Measurements from ENCODE around the gene HMOX2. TPM values are rescaled to one million over a fixed set of nuclear protein-coding genes. Genes with fewer than 3 reads are reported as not detected.

The HMOX2 gene
- total and polyA plus RNA-seq, 2 donors from 2014 or later = 56.4 to 116 TPM

DNA sequence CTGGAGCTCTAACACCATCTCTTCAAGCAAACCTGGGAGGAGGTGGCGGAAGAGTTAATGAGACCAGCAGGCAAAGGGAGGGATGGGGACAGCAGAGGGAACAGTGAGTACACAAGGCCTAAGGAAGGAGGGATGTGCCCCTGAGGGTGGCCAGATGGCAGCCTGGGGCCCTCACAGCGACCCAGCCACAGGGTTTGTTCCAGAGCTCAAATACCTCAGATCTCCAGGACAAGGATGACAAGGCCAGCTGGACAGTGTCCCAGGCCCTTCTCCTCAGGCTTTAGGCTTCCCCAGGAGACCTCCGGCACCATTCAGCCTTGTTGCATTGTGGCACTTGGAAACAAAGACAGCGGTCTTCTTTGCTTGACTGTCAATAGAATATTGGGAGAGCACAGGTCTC is 47.5 kb downstream of the HMOX2 start:
- intact Hi-C loops (cut with DNase I) = no loop called here
- FAIRE-seq = no peak
- H3K9me3 ChIP-seq (ENCODE audit: control insufficient read depth in 2 of 3, insufficient read depth in 1 of 3, low read length in 3 of 3) = no peaks in the 10 kb centered on the region
- no peak for DNase-seq
- H3K4me1 ChIP-seq (ENCODE audit: control insufficient read depth in 2 of 3, insufficient read depth in 2 of 3, low read depth in 1 of 3, low read length in 3 of 3) = peaks cover 0 to 13% (median 7%) of the 10 kb centered on the region in 3 donors
- no peak overlapping the region for H3K27ac ChIP-seq (ENCODE audit: low read depth in 2 of 2, low read length in 2 of 2)
- H3K9ac ChIP-seq (ENCODE audit: low read length in 3 of 3) = no peak overlapping the region
- TF ChIP-seq, protein P1, sequence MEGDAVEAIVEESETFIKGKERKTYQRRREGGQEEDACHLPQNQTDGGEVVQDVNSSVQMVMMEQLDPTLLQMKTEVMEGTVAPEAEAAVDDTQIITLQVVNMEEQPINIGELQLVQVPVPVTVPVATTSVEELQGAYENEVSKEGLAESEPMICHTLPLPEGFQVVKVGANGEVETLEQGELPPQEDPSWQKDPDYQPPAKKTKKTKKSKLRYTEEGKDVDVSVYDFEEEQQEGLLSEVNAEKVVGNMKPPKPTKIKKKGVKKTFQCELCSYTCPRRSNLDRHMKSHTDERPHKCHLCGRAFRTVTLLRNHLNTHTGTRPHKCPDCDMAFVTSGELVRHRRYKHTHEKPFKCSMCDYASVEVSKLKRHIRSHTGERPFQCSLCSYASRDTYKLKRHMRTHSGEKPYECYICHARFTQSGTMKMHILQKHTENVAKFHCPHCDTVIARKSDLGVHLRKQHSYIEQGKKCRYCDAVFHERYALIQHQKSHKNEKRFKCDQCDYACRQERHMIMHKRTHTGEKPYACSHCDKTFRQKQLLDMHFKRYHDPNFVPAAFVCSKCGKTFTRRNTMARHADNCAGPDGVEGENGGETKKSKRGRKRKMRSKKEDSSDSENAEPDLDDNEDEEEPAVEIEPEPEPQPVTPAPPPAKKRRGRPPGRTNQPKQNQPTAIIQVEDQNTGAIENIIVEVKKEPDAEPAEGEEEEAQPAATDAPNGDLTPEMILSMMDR (IDR thresholded peaks at IDR 0.05; ENCODE audit: borderline replicate concordance, extremely low read depth, insufficient read depth) = no peak
- peaks cover 0 to 2% (median 0%) of the 10 kb centered on the region in 3 donors for H3K36me3 ChIP-seq (ENCODE audit: control insufficient read depth in 2 of 3, insufficient read depth in 3 of 3, low read length in 3 of 3)
- no peaks in the 10 kb centered on the region for H3K27me3 ChIP-seq (ENCODE audit: control insufficient read depth, insufficient read depth, low read length)
- H3K4me3 ChIP-seq (ENCODE audit: low read length in 3 of 3) = no peak overlapping the region

DNA sequence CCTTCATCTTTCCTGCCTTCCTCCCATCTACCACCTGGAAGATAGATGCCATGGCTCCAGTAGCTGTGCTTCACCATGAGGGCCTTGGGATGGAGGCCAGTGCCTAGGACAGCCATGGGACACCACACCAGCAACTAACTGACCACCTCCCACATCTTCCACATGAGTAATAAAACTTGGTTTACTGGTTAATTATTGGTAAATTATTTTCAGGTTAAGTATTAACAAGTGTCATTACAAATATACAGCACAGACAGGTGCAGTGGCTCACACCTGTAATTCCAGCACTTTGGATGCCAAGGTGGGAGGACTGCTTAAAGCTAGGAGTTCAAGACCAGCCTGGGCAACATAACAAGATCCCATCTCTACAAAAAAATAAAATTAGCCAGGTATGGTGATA is 48.4 kb downstream of the HMOX2 start:
- DNase-seq (no peak), FAIRE-seq (no peak)
- Histone ChIP-seq H3K36me3 (ENCODE audit: control insufficient read depth in 2 of 3, insufficient read depth in 3 of 3, low read length in 3 of 3) (peaks cover 0 to 2% (median 0%) of the 10 kb centered on the region in 3 donors), H3K4me1 (ENCODE audit: control insufficient read depth in 2 of 3, insufficient read depth in 2 of 3, low read depth in 1 of 3, low read length in 3 of 3) (peaks cover 0 to 16% (median 14%) of the 10 kb centered on the region in 3 donors), H3K9me3 (ENCODE audit: control insufficient read depth in 2 of 3, insufficient read depth in 1 of 3, low read length in 3 of 3) (no peaks in the 10 kb centered on the region), H3K27ac (ENCODE audit: low read depth in 2 of 2, low read length in 2 of 2) (no peak overlapping the region), H3K27me3 (ENCODE audit: control insufficient read depth, insufficient read depth, low read length) (no peaks in the 10 kb centered on the region), H3K4me3 (ENCODE audit: low read length in 3 of 3) (no peak overlapping the region), H3K9ac (ENCODE audit: low read length in 3 of 3) (no peak overlapping the region)
- intact Hi-C loops (cut with DNase I) = no loop called here
- TF ChIP-seq, protein P1 (IDR thresholded peaks at IDR 0.05; ENCODE audit: borderline replicate concordance, extremely low read depth, insufficient read depth) = no peak

- H3K4me1 ChIP-seq (ENCODE audit: control insufficient read depth in 2 of 3, insufficient read depth in 2 of 3, low read depth in 1 of 3, low read length in 3 of 3) = peaks cover 0 to 19% (median 16%) of the 10 kb centered on the region in 3 donors
- H3K4me3 ChIP-seq (ENCODE audit: low read length in 3 of 3) = no peak overlapping the region
- H3K9me3 ChIP-seq (ENCODE audit: control insufficient read depth in 2 of 3, insufficient read depth in 1 of 3, low read length in 3 of 3) = no peaks in the 10 kb centered on the region
- TF ChIP-seq, protein P1 (IDR thresholded peaks at IDR 0.05; ENCODE audit: borderline replicate concordance, extremely low read depth, insufficient read depth) = no peak
- intact Hi-C loops (cut with DNase I) = no loop called here
- DNase-seq = no peak
- H3K9ac ChIP-seq (ENCODE audit: low read length in 3 of 3) = no peak overlapping the region
- no peak for FAIRE-seq
- no peaks in the 10 kb centered on the region for H3K27me3 ChIP-seq (ENCODE audit: control insufficient read depth, insufficient read depth, low read length)
- peaks cover 0 to 2% (median 0%) of the 10 kb centered on the region in 3 donors for H3K36me3 ChIP-seq (ENCODE audit: control insufficient read depth in 2 of 3, insufficient read depth in 3 of 3, low read length in 3 of 3)
- no peak overlapping the region for H3K27ac ChIP-seq (ENCODE audit: low read depth in 2 of 2, low read length in 2 of 2)
Observed at GRCh38 chr16:4525069-4525468, 48.9 kb downstream of the HMOX2 start.

Measured in kidney (tissue), 14 donors.